Hippocampal formation (tissue), 2 donors: Measurements from ENCODE around the gene PRKCSH.
"Not testable (repeated sequence)": the region's sequence is repeated elsewhere in the genome, so short reads cannot be mapped to it uniquely, and the experiment has no call there.

Source experiments
- DNase-seq, 2 donors: peaks; one replicate each; lab custom pipeline; 2025; lab: John Stamatoyannopoulos, UW

Gene PRKCSH

GRCh38 chr19:11420429-11421370, 14.7 kb upstream of the PRKCSH start:
- no peak for DNase-seq

DNA sequence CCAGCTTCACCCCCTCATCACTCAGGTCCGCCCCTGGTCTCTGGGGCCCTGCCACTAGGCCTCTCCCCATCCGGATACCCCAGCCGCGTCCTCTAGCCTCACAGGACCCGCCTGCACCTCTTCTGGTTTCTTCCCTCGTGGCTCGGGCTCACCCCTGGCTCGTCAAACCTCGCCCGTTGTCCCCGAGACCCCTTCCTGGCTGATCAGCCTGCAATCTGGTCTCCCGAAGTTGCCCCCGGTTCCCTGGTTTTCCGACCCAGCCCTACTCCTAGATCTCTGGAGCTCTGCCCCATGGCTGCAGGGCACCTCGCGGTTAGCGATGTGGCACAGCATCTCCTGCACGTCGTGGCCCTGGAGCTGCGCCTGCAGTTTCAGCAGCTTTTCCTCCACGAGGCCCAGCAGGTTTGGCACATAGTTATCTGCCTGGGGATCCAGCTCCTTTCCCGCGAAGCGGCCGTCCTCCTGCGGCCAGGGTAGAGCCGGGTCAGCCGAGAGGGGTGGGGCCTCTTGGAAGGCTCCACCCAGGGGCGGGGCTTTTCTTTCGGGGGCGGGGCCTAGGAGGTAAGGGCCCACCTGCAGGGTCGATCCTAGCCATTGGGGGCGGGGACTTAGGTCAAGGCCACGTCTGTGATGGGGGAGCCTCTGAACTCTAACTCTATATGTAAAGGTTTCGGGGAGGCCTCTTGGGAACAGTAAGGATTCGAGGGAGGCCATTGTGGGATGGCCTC, 13.9 kb upstream of the PRKCSH start:
- no peak for DNase-seq

- DNase-seq, result peak in 1 of 2 donors; percentile 22
Observed at GRCh38 chr19:11422163-11423065, 13.0 kb upstream of the PRKCSH start.

GRCh38 chr19:11423164-11423790, 12.2 kb upstream of the PRKCSH start:
- no peak for DNase-seq

DNA sequence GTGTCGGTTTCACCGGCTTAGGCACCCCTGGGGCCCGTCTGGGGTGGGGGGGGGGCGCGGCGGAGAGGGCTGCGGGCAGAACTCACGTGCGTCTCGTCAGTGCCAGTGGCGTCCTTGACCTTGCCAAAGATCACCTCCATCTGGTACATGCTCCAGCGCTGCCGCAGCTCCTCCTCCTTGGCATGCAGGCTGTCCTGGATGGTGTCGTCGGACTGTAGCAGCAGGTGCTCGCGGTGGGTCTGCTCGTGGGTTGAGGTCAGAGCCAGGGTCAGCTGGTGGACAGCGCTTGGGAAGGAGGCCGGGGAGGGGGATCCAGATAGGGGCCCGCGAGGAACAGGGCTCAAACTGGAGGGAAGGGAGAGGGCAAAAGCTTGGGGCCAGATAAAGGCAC, 11.6 kb upstream of the PRKCSH start:
- DNase-seq, result no peak

- no peak for DNase-seq
Observed at GRCh38 chr19:11425719-11426457, 9.5 kb upstream of the PRKCSH start.

GRCh38 chr19:11426656-11427055, 8.8 kb upstream of the PRKCSH start:
- DNase-seq, result no peak

GRCh38 chr19:11433526-11433925, 1.9 kb upstream of the PRKCSH start:
- not testable (repeated sequence) for DNase-seq

DNA sequence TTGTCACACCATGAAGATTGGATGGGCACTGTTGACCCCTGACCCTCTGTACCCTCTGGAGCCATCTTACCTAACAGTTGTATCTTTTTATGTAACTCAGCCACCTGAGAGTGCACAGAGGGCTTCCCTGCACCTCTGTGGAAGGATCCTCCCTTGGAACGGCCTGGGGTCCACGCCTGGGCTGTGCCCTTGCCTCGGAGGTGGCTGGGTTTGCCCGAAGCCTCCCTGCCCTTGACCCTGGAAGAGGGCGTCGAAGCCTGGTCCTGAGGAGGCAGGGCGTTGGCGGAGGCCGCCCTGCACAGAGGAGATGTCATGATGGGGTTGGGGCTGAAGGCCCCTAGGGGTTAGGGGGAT, 755 bp upstream of the PRKCSH start:
- no peak for DNase-seq

DNA sequence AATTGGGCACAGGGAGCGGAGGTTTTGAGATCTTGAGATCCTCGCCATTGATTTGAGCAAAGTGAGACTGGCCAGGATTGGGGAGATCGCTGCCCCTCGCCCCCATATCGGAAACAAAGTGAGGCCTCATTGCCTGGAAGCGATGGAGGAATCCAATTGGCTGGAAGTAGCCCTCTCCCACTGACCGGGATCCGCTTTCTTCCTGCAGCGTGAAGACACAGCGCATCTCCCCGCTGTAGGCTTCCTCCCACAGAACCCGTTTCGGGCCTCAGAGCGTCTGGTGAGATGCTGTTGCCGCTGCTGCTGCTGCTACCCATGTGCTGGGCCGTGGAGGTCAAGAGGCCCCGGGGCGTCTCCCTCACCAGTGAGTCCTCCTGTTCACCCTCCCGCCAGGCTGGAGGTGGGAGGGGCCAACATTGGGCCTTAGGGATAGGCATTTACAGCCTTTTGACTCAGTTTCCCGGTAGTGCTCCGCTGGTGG, 438 bp downstream of the PRKCSH start:
- DNase-seq, result no peak

GRCh38 chr19:11437955-11438354, 2.5 kb downstream of the PRKCSH start:
- DNase-seq, result no peak

GRCh38 chr19:11444059-11444458, 8.6 kb downstream of the PRKCSH start:
- no peak for DNase-seq

GRCh38 chr19:11445141-11445540, 9.7 kb downstream of the PRKCSH start:
- DNase-seq, result no peak

GRCh38 chr19:11446271-11446651, 10.8 kb downstream of the PRKCSH start:
- DNase-seq, result no peak

DNA sequence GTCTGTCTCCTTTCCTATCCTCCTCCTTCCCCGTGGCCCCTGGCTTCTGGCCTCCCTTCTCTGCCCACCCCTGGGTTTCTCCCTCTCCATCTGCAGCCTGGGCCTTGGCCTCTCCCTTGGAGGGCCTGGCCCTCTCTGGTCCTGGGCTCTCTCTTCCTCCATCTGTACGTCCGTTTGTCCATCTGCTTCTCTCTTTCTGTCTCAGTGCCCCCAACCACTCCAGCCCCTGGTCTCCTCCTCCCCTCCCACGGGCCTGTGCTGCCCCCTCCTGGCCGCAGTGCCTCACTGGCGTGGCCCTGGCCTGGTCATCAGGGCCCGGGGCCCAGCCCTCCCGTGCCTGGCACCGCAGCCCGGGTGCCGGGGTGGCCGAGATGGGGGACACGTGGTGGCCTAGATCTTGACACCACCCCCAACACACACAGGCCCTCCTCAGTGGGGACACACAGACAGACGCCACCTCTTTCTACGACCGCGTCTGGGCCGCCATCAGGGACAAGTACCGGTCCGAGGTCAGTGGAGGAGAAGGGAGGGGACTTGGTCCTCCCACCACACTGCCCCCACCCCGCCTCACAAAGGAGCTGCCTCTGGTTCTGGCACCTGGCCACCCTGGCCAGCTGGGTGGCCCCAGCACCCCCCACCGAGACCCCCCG, 11.3 kb downstream of the PRKCSH start:
- DNase-seq, result peak; percentile 44 to 89

DNA sequence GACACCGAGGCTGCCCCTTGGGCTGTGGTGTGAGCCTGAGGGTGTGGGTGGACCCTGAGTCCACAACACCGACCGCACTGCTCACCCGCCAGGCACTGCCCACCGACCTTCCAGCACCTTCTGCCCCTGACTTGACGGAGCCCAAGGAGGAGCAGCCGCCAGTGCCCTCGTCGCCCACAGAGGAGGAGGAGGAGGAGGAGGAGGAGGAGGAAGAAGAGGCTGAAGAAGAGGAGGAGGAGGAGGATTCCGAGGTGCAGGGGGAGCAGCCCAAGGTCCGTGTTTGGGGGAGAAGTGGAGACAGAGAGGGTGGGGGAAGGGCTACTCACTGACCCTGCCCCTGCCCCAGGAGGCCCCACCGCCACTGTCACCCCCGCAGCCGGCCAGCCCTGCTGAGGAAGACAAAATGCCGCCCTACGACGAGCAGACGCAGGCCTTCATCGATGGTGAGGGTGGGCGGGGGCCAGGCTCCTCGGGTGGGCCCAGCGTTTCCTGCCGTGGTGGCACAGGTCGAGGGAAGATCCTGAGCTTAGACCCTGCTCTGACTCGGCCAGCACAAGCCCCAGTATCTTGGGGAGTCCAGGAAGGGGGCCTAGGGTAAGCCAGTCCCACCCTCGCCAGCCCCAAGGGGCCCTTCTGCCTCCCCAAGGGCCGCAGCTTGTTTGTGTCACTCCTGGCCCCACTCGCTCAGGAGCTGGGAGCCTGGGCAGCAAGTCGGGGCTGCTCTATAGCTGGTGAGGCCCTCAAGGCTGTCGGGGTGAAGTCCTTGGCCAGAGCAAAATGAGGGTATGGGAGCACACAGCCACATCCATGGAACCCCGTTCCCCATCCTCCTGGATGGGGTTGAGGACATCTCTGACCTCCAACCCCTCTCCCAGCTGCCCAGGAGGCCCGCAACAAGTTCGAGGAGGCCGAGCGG, 12.2 kb downstream of the PRKCSH start:
- no peak for DNase-seq

- DNase-seq, result no peak
Observed at GRCh38 chr19:11448410-11448809, 13.0 kb downstream of the PRKCSH start.

GRCh38 chr19:11448923-11449554, 13.6 kb downstream of the PRKCSH start:
- DNase-seq, result no peak
